Smooth muscle cell (in vitro differentiated cells): ENCODE results near the gene GPR158. TPM values are rescaled to one million over a fixed set of nuclear protein-coding genes. Genes with fewer than 3 reads are reported as not detected.

Source experiments
- DNase-seq: peaks from one replicate; lab custom pipeline; 2025; ENCODE audit not compliant: unreplicated experiment; lab: John Stamatoyannopoulos, UW
- H2AFZ ChIP-seq: fragments of 200-600 bp; sonication (generic); 2 replicates; pipeline ENCODE4 v1.6.0; 2016; ENCODE audit warnings: antibody characterized with exemption, low read depth, mild to moderate bottlenecking
- H3F3A ChIP-seq: fragments of 200-600 bp; sonication (generic); 2 replicates; pipeline ENCODE4 v1.6.0; 2017; ENCODE audit warnings: antibody characterized with exemption, low read depth
- H3K27ac ChIP-seq: fragments of 200-600 bp; sonication (generic); 2 replicates; pipeline ENCODE4 v1.5.1; 2016; ENCODE audit warnings: low read depth, mild to moderate bottlenecking
- H3K27me3 ChIP-seq: fragments of 200-600 bp; sonication (generic); 2 replicates; pipeline ENCODE4 v1.6.1; 2016; ENCODE audit warnings: low read depth, mild to moderate bottlenecking
- H3K36me3 ChIP-seq: fragments of 200-600 bp; sonication (generic); 2 replicates; pipeline ENCODE4 v1.5.1; 2016; ENCODE audit warnings: low read depth
- H3K4me1 ChIP-seq: fragments of 200-600 bp; sonication (generic); 2 replicates; pipeline ENCODE4 v1.5.1; 2016; ENCODE audit warnings: low read depth
- H3K4me2 ChIP-seq: fragments of 200-600 bp; sonication (generic); 2 replicates; pipeline ENCODE4 v1.6.0; 2016; ENCODE audit warnings: mild to moderate bottlenecking
- H3K4me3 ChIP-seq: fragments of 200-600 bp; sonication (generic); 2 replicates; pipeline ENCODE4 v1.5.1; 2016; ENCODE audit warnings: mild to moderate bottlenecking
- H3K79me2 ChIP-seq: fragments of 200-600 bp; sonication (generic); 2 replicates; pipeline ENCODE4 v1.6.0; 2016; ENCODE audit warnings: low read depth, mild to moderate bottlenecking
- H3K9ac ChIP-seq: fragments of 200-600 bp; sonication (generic); 2 replicates; pipeline ENCODE4 v1.6.0; 2016; ENCODE audit warnings: low read depth
- H3K9me3 ChIP-seq: fragments of 200-600 bp; sonication (generic); replicated peaks from 2 replicates; pipeline ENCODE4 v1.5.1; 2016; ENCODE audit warnings: low read depth
- H4K20me1 ChIP-seq: fragments of 200-600 bp; sonication (generic); 2 replicates; pipeline ENCODE4 v1.6.0; 2016; ENCODE audit warnings: low read depth
- CTCF ChIP-seq: fragments of 200-600 bp; sonication (generic); IDR thresholded peaks from 2 replicates; pipeline ENCODE4 v1.5.1; 2017; ENCODE audit warnings: borderline replicate concordance, mild to moderate bottlenecking, antibody characterized with exemption; ENCODE audit not compliant: insufficient read depth, poor library complexity, severe bottlenecking
- WGBS: methylation state at CpG from one replicate; pipeline ENCODE4 v1.1.7; 2016; ENCODE audit warnings: low lambda C conversion rate; 5-methylcytosine and 5-hydroxymethylcytosine counted together
- polyA plus RNA-seq: library from polyadenylated mRNA; unstranded; fragments of >200 nt; fragmentation: Nextera tagmentation; extraction: Ambion mirVana; gene quantifications from 2 replicates; pipeline ENCODE4 v1.2.1, GENCODE V29; 2016
- total RNA-seq: library from RNA; depleted of rRNA; stranded (reverse); fragments of >200 nt; gene quantifications from 2 replicates; pipeline ENCODE4 v1.2.3, GENCODE V29; 2014

GPR158 gene
- total and polyA plus RNA-seq, 2 experiments from 2014 or later, result 1.5 to 5.5 TPM

- no peak for DNase-seq
- H2AFZ ChIP-seq, result no peak overlapping the region
- no peak overlapping the region for H3K4me3 ChIP-seq
- WGBS, result 29% methylated on average over 1 of the region's 1 CpG
- no peak overlapping the region for H3K9ac ChIP-seq
- no peak overlapping the region for H3K4me2 ChIP-seq
- no peaks in the 10 kb centered on the region for H3K79me2 ChIP-seq
- no peak overlapping the region for H3K27ac ChIP-seq
- no peaks in the 10 kb centered on the region for H3F3A ChIP-seq
- no peak for TF ChIP-seq CTCF
- H4K20me1 ChIP-seq, result no peaks in the 10 kb centered on the region
- no peaks in the 10 kb centered on the region for H3K9me3 ChIP-seq
- no peaks in the 10 kb centered on the region for H3K4me1 ChIP-seq
- H3K36me3 ChIP-seq, result no peaks in the 10 kb centered on the region
- no peaks in the 10 kb centered on the region for H3K27me3 ChIP-seq
These were observed 231.1 kb downstream of the GPR158 start for GRCh38 chr10:25405871-25406270.

- 83% methylated on average over 2 of the region's 2 CpGs for WGBS
- no peak for TF ChIP-seq CTCF
- no peaks in the 10 kb centered on the region for H3K4me1 ChIP-seq
These were observed 242.8 kb downstream of the GPR158 start for GRCh38 chr10:25417611-25418010.

GRCh38 chr10:25425776-25426175 is 251.0 kb downstream of the GPR158 start:
- no peak for TF ChIP-seq CTCF
- H4K20me1 ChIP-seq, result no peaks in the 10 kb centered on the region
- DNase-seq, result no peak
- no peak overlapping the region for H3K4me3 ChIP-seq
- H2AFZ ChIP-seq, result peak overlapping the region; percentile 33
- H3K27ac ChIP-seq, result no peak overlapping the region
- no peaks in the 10 kb centered on the region for H3K4me1 ChIP-seq
- no peaks in the 10 kb centered on the region for H3F3A ChIP-seq
- 47% methylated on average over 2 of the region's 2 CpGs for WGBS
- H3K4me2 ChIP-seq, result peak overlapping the region; percentile 35
- no peaks in the 10 kb centered on the region for H3K79me2 ChIP-seq
- H3K36me3 ChIP-seq, result no peaks in the 10 kb centered on the region
- H3K27me3 ChIP-seq, result no peaks in the 10 kb centered on the region
- no peak overlapping the region for H3K9ac ChIP-seq
- no peaks in the 10 kb centered on the region for H3K9me3 ChIP-seq

More at GRCh38 chr10:25417611-25418010, 242.8 kb downstream of the GPR158 start:
- Histone ChIP-seq H3K9ac (no peak overlapping the region), H3K4me2 (no peak overlapping the region), H3K36me3 (no peaks in the 10 kb centered on the region), H3K9me3 (no peaks in the 10 kb centered on the region), H3K79me2 (no peaks in the 10 kb centered on the region), H2AFZ (no peak overlapping the region), H3K27ac (no peak overlapping the region), H3K4me3 (no peak overlapping the region), H3F3A (no peaks in the 10 kb centered on the region), H4K20me1 (no peaks in the 10 kb centered on the region), H3K27me3 (no peaks in the 10 kb centered on the region)
- no peak for DNase-seq

GRCh38 chr10:25436431-25436830 is 261.6 kb downstream of the GPR158 start:
- no peaks in the 10 kb centered on the region for H3K27me3 ChIP-seq
- 93% methylated on average over 2 of the region's 2 CpGs for WGBS
- no peak overlapping the region for H3K4me3 ChIP-seq
- no peak for DNase-seq
- H3K4me1 ChIP-seq, result no peaks in the 10 kb centered on the region
- no peak overlapping the region for H2AFZ ChIP-seq
- no peak for TF ChIP-seq CTCF
- H3K79me2 ChIP-seq, result no peaks in the 10 kb centered on the region
- no peaks in the 10 kb centered on the region for H4K20me1 ChIP-seq
- H3F3A ChIP-seq, result no peaks in the 10 kb centered on the region
- H3K36me3 ChIP-seq, result no peaks in the 10 kb centered on the region
- no peak overlapping the region for H3K9ac ChIP-seq
- no peak overlapping the region for H3K4me2 ChIP-seq
- no peaks in the 10 kb centered on the region for H3K9me3 ChIP-seq
- no peak overlapping the region for H3K27ac ChIP-seq
